ENCODE data around the gene COL25A1. TPM values are rescaled to one million over a fixed set of nuclear protein-coding genes. Genes with fewer than 3 reads are reported as not detected.

Gene COL25A1
- polyA plus RNA-seq, 2 of the 4 experiments (the other 2 are of a cell fraction) = not detected

- TF ChIP-seq CHD2 (IDR thresholded peaks at IDR 0.05; ENCODE audit: low read length, partially characterized antibody) = no peak
- no peaks in the 10 kb centered on the region for H3K4me1 ChIP-seq
- H3K4me3 ChIP-seq = no peak overlapping the region
- FAIRE-seq (no peak), ATAC-seq (no peak), DNase-seq (ENCODE audit: low read depth in 1 of 2, low spot score in 1 of 2) (no peak)
- H3K9me3 ChIP-seq = no peaks in the 10 kb centered on the region
- ChIA-PET POLR2A (no interaction called here), CTCF (interaction anchor here (0.7 kb wide), 1 partner anchor 14 kb away, joined by 3 read pairs; no protein-coding TSS in a partner anchor)
- H3K4me2 ChIP-seq = no peak overlapping the region
- H3K27ac ChIP-seq = no peak overlapping the region
- 89% methylated on average over 1 of the region's 1 CpG for whole genome bisulfite sequencing (ENCODE audit: missing lambda C conversion rate)
Observed at GRCh38 chr4:109231331-109231730, 71.1 kb downstream of the COL25A1 start.

GRCh38 chr4:109229028-109229427, 73.4 kb downstream of the COL25A1 start:
- ChIA-PET CTCF (no interaction called here), POLR2A (no interaction called here)
- FAIRE-seq (no peak), ATAC-seq (no peak), DNase-seq (ENCODE audit: low read depth in 1 of 2, low spot score in 1 of 2) (no peak)
- Histone ChIP-seq H3K27ac (no peak overlapping the region), H3K4me2 (no peak overlapping the region), H3K4me1 (no peaks in the 10 kb centered on the region), H3K4me3 (no peak overlapping the region), H3K9me3 (no peaks in the 10 kb centered on the region)
- TF ChIP-seq TFCP2L1 (CRISPR knock-in tag; IDR thresholded peaks at IDR 0.05) (no peak), NR3C1 (IDR thresholded peaks at IDR 0.05) (no peak), REST (IDR thresholded peaks at IDR 0.05) (no peak), ZFP36 (IDR thresholded peaks at IDR 0.05; ENCODE audit: borderline replicate concordance, partially characterized antibody) (no peak), JUN (IDR thresholded peaks at IDR 0.05) (no peak), HOXB5 (CRISPR knock-in tag; IDR thresholded peaks at IDR 0.05) (no peak)
- 2% methylated on average over 2 of the region's 2 CpGs for WGBS (ENCODE audit: missing lambda C conversion rate)

GRCh38 chr4:109218288-109218687, 84.2 kb downstream of the COL25A1 start:
- H3K27ac ChIP-seq = no peak overlapping the region
- FAIRE-seq (no peak), ATAC-seq (no peak), DNase-seq (ENCODE audit: low read depth in 1 of 2, low spot score in 1 of 2) (no peak)
- no peak overlapping the region for H3K4me2 ChIP-seq
- ChIA-PET CTCF (no interaction called here), POLR2A (no interaction called here)
- H3K9me3 ChIP-seq = no peaks in the 10 kb centered on the region
- TF ChIP-seq ZC3H11A (IDR thresholded peaks at IDR 0.05) (no peak), NFE2L2 (conservative IDR thresholded peaks at IDR 0.05; ENCODE audit: low read length) (no peak), MAX (IDR thresholded peaks at IDR 0.05) (no peak), KDM5A (IDR thresholded peaks at IDR 0.05) (no peak)
- H3K4me1 ChIP-seq = no peaks in the 10 kb centered on the region
- no peak overlapping the region for H3K4me3 ChIP-seq
- 0% methylated on average over 1 of the region's 1 CpG for WGBS (ENCODE audit: missing lambda C conversion rate)

- Histone ChIP-seq H3K4me1 (no peaks in the 10 kb centered on the region), H3K4me3 (no peak overlapping the region), H3K4me2 (no peak overlapping the region), H3K27ac (no peak overlapping the region), H3K9me3 (no peaks in the 10 kb centered on the region)
- WGBS (ENCODE audit: missing lambda C conversion rate) = 15% methylated on average over 5 of the region's 5 CpGs
- ChIA-PET POLR2A (no interaction called here), CTCF (no interaction called here)
- ATAC-seq (no peak), DNase-seq (ENCODE audit: low read depth in 1 of 2, low spot score in 1 of 2) (no peak), FAIRE-seq (no peak)
- TF ChIP-seq RCOR1 (IDR thresholded peaks at IDR 0.05; ENCODE audit: low read depth, low read length) (no peak), PBX3 (IDR thresholded peaks at IDR 0.05) (no peak), RFX5 (IDR thresholded peaks at IDR 0.05) (no peak), BCL3 (IDR thresholded peaks at IDR 0.05) (no peak), EHMT2 (IDR thresholded peaks at IDR 0.05; ENCODE audit: low read depth) (no peak), TFCP2L1 (CRISPR knock-in tag; IDR thresholded peaks at IDR 0.05) (no peak), JUNB (IDR thresholded peaks at IDR 0.05) (no peak), ZNF302 (CRISPR knock-in tag; IDR thresholded peaks at IDR 0.05) (no peak), JUN (IDR thresholded peaks at IDR 0.05) (no peak), KDM1A (IDR thresholded peaks at IDR 0.05; ENCODE audit: low read depth) (no peak), POLR2A (IDR thresholded peaks at IDR 0.05; ENCODE audit: low read length) (no peak)
Observed at GRCh38 chr4:109216085-109216696, 86.3 kb downstream of the COL25A1 start.
